ENCODE data around the gene CNP.
A peak's percentile ranks its signal among the peaks of the same experiment; 100 is the strongest.

The CNP gene

GRCh38 chr17:41942626-41943373 is 23.8 kb upstream of the CNP start:
- DNase-seq = no peak

- DNase-seq = no peak
Observed at GRCh38 chr17:41943492-41943891, 23.1 kb upstream of the CNP start.

GRCh38 chr17:41944943-41945342 is 21.7 kb upstream of the CNP start:
- DNase-seq = no peak

GRCh38 chr17:41948762-41949460 is 17.7 kb upstream of the CNP start:
- no peak for DNase-seq

- no peak for DNase-seq
Observed at GRCh38 chr17:41956522-41956921, 10.1 kb upstream of the CNP start.

GRCh38 chr17:41957031-41957868 is 9.3 kb upstream of the CNP start:
- DNase-seq = no peak

GRCh38 chr17:41957869-41958439 is 8.6 kb upstream of the CNP start:
- DNase-seq = no peak

GRCh38 chr17:41959030-41959335 is 7.6 kb upstream of the CNP start:
- no peak for DNase-seq

GRCh38 chr17:41959336-41960095 is 7.1 kb upstream of the CNP start:
- DNase-seq = no peak

- DNase-seq = no peak
Observed at GRCh38 chr17:41962111-41962510, 4.5 kb upstream of the CNP start.

- DNase-seq = peak; percentile 88
Observed at GRCh38 chr17:41962768-41963434, 3.7 kb upstream of the CNP start.

- no peak for DNase-seq
Observed at GRCh38 chr17:41965694-41966462, 717 bp upstream of the CNP start.

- peak; percentile 46 for DNase-seq
Observed at GRCh38 chr17:41967141-41967920, 736 bp downstream of the CNP start.

- no peak for DNase-seq
Observed at GRCh38 chr17:41967921-41968578, 1.5 kb downstream of the CNP start.

GRCh38 chr17:41968676-41969075 is 2.1 kb downstream of the CNP start:
- no peak for DNase-seq

- DNase-seq = no peak
Observed at GRCh38 chr17:41970901-41971331, 4.3 kb downstream of the CNP start.

GRCh38 chr17:41971721-41972523 is 5.3 kb downstream of the CNP start:
- DNase-seq = no peak

- no peak for DNase-seq
Observed at GRCh38 chr17:41972571-41973407, 6.2 kb downstream of the CNP start.
